ENCODE results near the gene DLEC1. TPM values are rescaled to one million over a fixed set of nuclear protein-coding genes. Genes with fewer than 3 reads are reported as not detected.
A peak's percentile ranks its signal among the peaks of the same experiment; 100 is the strongest.

Gene DLEC1
- total RNA-seq, 2 donors from 2014 or later, result 3.9 to 6.0 TPM

DNA sequence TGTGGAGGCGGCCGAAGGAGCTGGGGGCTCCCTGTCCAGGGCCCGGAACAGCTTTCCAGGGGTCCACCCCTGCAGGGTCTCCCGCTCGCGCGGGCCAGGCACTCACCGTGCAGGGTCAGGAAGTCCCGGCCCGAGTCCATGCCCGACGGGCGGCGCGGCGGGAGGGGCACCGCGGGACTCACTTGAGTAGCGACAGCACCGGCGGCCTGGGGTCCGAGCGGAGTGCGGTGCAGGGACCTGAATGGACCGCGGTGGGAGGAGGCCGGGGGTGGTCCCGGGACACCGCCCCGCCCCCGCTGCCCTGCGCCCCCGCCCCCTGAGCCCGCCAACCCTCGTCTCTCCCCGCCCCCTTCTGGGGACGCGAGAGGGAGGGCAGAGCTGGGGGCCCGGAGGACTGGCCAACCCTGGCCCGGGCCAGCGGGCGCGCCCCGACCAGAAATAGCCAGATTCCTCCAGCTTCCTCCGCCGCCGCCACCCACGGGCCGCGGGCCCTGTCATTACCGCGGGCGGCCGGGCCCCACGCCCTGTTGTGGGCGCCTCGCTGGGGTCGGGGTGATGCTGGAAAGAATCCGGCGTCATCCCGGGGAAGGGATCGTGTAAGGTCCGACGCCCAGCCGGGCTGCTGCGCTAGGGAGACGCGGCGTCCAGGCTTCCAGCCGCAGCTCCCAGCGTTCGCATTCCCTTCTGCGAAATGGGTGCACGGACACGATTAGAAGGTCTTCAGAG is 9.4 kb upstream of the DLEC1 start, which contains the start of gene PLCD1:
TSS of gene PLCD1 (minus strand) at position 243 of the 726 bp plus-strand sequence. CDS start at position 140, 103 bp downstream.
- H3K4me1 ChIP-seq (ENCODE audit: control insufficient read depth, insufficient read depth, low read length), result peaks cover 3% of the 10 kb centered on the region
- H3K9me3 ChIP-seq (ENCODE audit: control insufficient read depth, low read length), result no peaks in the 10 kb centered on the region
- Mint-ChIP-seq H3K27me3 (ENCODE audit: insufficient read depth) (peaks cover 66% of the 10 kb centered on the region), H3K4me3 (peak within 1 kb of the TSS; percentile 66), H3K36me3 (ENCODE audit: low read depth) (peaks cover 6% of the 10 kb centered on the region), H3K4me1 (peaks cover 7% of the 10 kb centered on the region), H3K9me3 (no peaks in the 10 kb centered on the region), H3K27ac (no peak within 1 kb of the TSS)
- peak; percentile 95 for DNase-seq
- peak within 1 kb of the TSS; percentile 82 for H3K4me3 ChIP-seq (ENCODE audit: low read length)
- H3K27me3 ChIP-seq (ENCODE audit: control insufficient read depth, insufficient read depth, low read length, poor library complexity, severe bottlenecking), result peaks cover 36% of the 10 kb centered on the region
- no peaks in the 10 kb centered on the region for H3K36me3 ChIP-seq (ENCODE audit: control insufficient read depth, insufficient read depth, low read length)
- peak within 1 kb of the TSS; percentile 83 for H3K9ac ChIP-seq (ENCODE audit: extremely low read depth, low read length, poor library complexity, severe bottlenecking)
- WGBS, 2 experiments (ENCODE audit: insufficient coverage in 1 of 2, insufficient read length in 1 of 2), result 2 to 7% methylated on average over 22 to 71 of the region's 75 CpGs
- TF ChIP-seq, protein P1, sequence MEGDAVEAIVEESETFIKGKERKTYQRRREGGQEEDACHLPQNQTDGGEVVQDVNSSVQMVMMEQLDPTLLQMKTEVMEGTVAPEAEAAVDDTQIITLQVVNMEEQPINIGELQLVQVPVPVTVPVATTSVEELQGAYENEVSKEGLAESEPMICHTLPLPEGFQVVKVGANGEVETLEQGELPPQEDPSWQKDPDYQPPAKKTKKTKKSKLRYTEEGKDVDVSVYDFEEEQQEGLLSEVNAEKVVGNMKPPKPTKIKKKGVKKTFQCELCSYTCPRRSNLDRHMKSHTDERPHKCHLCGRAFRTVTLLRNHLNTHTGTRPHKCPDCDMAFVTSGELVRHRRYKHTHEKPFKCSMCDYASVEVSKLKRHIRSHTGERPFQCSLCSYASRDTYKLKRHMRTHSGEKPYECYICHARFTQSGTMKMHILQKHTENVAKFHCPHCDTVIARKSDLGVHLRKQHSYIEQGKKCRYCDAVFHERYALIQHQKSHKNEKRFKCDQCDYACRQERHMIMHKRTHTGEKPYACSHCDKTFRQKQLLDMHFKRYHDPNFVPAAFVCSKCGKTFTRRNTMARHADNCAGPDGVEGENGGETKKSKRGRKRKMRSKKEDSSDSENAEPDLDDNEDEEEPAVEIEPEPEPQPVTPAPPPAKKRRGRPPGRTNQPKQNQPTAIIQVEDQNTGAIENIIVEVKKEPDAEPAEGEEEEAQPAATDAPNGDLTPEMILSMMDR (conservative IDR thresholded peaks at IDR 0.05), result no peak
- no peak within 1 kb of the TSS for H3K27ac ChIP-seq (ENCODE audit: low read depth, low read length)

DNA sequence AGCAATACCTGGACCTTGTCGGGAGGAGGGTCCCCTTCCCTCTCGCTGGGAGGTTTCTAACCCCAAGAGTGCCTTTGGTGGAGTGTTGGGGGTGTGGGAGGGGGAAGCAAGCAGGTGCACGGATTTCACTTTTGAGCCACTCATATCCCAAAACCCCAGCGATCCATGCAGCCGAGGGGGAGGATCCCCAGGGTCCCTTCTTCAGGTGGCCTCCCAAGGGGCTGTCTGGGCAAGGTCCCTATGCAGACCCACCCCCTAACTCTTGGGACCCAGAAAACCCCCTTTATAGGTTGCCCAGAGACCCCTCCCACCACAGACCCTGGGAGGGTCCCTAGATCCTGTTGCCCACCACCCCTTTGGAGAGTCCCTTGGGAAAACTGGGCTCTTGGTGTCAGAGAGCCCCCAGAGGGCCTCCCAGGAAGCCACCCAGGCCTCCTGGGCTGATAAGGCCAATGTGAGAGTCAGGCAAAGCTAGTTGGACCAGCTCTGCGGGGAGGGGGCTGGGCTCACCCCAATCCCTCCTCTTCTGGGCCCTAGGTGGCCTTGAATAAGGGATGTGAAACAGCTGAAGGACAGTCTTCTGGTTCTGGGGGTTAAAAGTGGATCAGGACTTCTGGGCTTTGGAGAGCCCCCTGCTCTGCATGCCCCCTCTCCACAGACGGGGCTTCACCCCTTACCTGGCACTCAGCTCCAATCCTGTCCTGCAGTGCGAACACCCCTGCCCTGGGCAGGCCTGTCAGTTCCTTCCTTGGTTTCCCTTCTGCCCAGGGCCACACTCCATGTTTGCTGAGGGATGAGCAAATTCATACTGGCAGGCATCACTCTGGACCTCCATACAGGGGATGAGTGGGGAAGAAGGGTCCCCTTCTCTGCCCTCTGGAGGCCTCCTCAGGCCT is 8.6 kb upstream of the DLEC1 start:
- H3K4me1 ChIP-seq (ENCODE audit: control insufficient read depth, insufficient read depth, low read length), result peaks cover 3% of the 10 kb centered on the region
- H3K9ac ChIP-seq (ENCODE audit: extremely low read depth, low read length, poor library complexity, severe bottlenecking), result peak overlapping the region; percentile 83
- 56 to 85% methylated on average over 4 to 8 of the region's 8 CpGs for WGBS, 2 experiments (ENCODE audit: insufficient coverage in 1 of 2, insufficient read length in 1 of 2)
- Mint-ChIP-seq H3K4me3 (peak overlapping the region; percentile 66), H3K27me3 (ENCODE audit: insufficient read depth) (peaks cover 66% of the 10 kb centered on the region), H3K9me3 (no peaks in the 10 kb centered on the region), H3K27ac (no peak overlapping the region), H3K36me3 (ENCODE audit: low read depth) (peaks cover 6% of the 10 kb centered on the region), H3K4me1 (peaks cover 7% of the 10 kb centered on the region)
- peak overlapping the region; percentile 82 for H3K4me3 ChIP-seq (ENCODE audit: low read length)
- no peaks in the 10 kb centered on the region for H3K9me3 ChIP-seq (ENCODE audit: control insufficient read depth, low read length)
- H3K27me3 ChIP-seq (ENCODE audit: control insufficient read depth, insufficient read depth, low read length, poor library complexity, severe bottlenecking), result peaks cover 36% of the 10 kb centered on the region
- TF ChIP-seq, protein P1 (conservative IDR thresholded peaks at IDR 0.05), result no peak
- H3K36me3 ChIP-seq (ENCODE audit: control insufficient read depth, insufficient read depth, low read length), result no peaks in the 10 kb centered on the region
- H3K27ac ChIP-seq (ENCODE audit: low read depth, low read length), result no peak overlapping the region
- peak; percentile 50 for DNase-seq

All from endodermal cell (in vitro differentiated cells).